Loucy (cell line): ENCODE results near the gene MAP3K15.

ENCODE experiments used
- EZH2phosphoT487 ChIP-seq: fragments of 200-600 bp; IDR thresholded peaks from 2 replicates; pipeline ENCODE4 v1.6.1; 2018; ENCODE audit warnings: antibody characterized with exemption, mild to moderate bottlenecking, moderate library complexity, borderline replicate concordance
- TF ChIP-seq, protein P1 (sequence below): fragments of 200-600 bp; sonication (generic); conservative IDR thresholded peaks from 2 replicates; pipeline ENCODE4 v1.5.1; 2014; ENCODE audit warnings: mild to moderate bottlenecking, antibody characterized with exemption, low read length

DNA sequence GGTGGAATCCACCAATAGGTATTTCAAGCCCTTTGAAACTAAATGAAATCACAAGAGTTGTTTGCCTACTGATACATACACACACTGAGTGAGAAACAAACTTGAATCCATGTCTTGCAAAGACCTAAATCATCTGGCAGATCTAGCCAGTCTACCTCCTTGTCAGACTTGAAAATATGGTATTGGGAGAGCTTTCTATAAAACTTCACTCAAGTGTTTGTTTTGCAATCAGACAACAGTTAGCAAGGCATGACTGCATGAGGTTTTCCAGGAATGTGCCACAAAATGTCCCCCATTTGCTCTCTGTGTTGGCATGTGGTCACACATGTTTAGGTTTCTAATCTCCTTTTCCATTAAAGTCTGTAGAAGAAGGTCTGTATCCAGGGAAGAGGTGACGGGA is 52.4 kb downstream of the MAP3K15 start:
- TF ChIP-seq EZH2phosphoT487, result no peak
- TF ChIP-seq, protein P1, sequence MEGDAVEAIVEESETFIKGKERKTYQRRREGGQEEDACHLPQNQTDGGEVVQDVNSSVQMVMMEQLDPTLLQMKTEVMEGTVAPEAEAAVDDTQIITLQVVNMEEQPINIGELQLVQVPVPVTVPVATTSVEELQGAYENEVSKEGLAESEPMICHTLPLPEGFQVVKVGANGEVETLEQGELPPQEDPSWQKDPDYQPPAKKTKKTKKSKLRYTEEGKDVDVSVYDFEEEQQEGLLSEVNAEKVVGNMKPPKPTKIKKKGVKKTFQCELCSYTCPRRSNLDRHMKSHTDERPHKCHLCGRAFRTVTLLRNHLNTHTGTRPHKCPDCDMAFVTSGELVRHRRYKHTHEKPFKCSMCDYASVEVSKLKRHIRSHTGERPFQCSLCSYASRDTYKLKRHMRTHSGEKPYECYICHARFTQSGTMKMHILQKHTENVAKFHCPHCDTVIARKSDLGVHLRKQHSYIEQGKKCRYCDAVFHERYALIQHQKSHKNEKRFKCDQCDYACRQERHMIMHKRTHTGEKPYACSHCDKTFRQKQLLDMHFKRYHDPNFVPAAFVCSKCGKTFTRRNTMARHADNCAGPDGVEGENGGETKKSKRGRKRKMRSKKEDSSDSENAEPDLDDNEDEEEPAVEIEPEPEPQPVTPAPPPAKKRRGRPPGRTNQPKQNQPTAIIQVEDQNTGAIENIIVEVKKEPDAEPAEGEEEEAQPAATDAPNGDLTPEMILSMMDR, result no peak
